GM23338 (cell line): ENCODE data around the gene ADAMTS17. TPM values are rescaled to one million over a fixed set of nuclear protein-coding genes. Genes with fewer than 3 reads are reported as not detected.

Experiments
- ATAC-seq: fragments of 200-7000 bp; cut with Tn5 transposase; 3 replicates; pipeline ENCODE4 v1.9.1; 2020
- DNase-seq: peaks from one replicate; pipeline ENCODE4 v3.0.0-alpha.2; 2015; ENCODE audit warnings: low spot score
- H2AFZ ChIP-seq: fragments of 200-600 bp; sonication (generic); 2 replicates; pipeline ENCODE4 v1.8.0; 2016; ENCODE audit warnings: antibody characterized with exemption, mild to moderate bottlenecking, moderate library complexity
- H3F3A ChIP-seq: fragments of 200-600 bp; sonication (generic); replicated peaks from 2 replicates; pipeline ENCODE4 v1.8.0; 2017; ENCODE audit warnings: antibody characterized with exemption, mixed run types, low read depth
- H3K27ac ChIP-seq: fragments of 200-600 bp; sonication (generic); 2 replicates; pipeline ENCODE4 v1.6.1; 2016; ENCODE audit warnings: low read depth
- H3K27me3 ChIP-seq: fragments of 200-600 bp; sonication (generic); 2 replicates; pipeline ENCODE4 v1.8.0; 2016; ENCODE audit warnings: mild to moderate bottlenecking, mixed run types, moderate library complexity; ENCODE audit not compliant: insufficient read depth
- H3K36me3 ChIP-seq: fragments of 200-600 bp; sonication (generic); 2 replicates; pipeline ENCODE4 v1.8.0; 2016; ENCODE audit warnings: mild to moderate bottlenecking; ENCODE audit not compliant: insufficient read depth
- H3K4me1 ChIP-seq: fragments of 200-600 bp; sonication (generic); 2 replicates; pipeline ENCODE4 v1.8.0; 2016; ENCODE audit warnings: mild to moderate bottlenecking, moderate library complexity; ENCODE audit not compliant: insufficient read depth
- H3K4me2 ChIP-seq: fragments of 200-600 bp; sonication (generic); 2 replicates; pipeline ENCODE4 v1.7.1; 2017; ENCODE audit warnings: mixed run types
- H3K4me3 ChIP-seq: fragments of 200-600 bp; sonication (generic); 2 replicates; pipeline ENCODE4 v1.6.1; 2016; ENCODE audit warnings: mixed run types
- H3K79me2 ChIP-seq: fragments of 200-600 bp; sonication (generic); replicated peaks from 2 replicates; pipeline ENCODE4 v1.8.0; 2017; ENCODE audit warnings: mild to moderate bottlenecking; ENCODE audit not compliant: insufficient read depth
- H3K9me2 ChIP-seq: fragments of 200-600 bp; sonication (generic); 2 replicates; pipeline ENCODE4 v1.8.0; 2017; ENCODE audit not compliant: insufficient read depth
- H4K20me1 ChIP-seq: fragments of 200-600 bp; sonication (generic); replicated peaks from 2 replicates; pipeline ENCODE4 v1.8.0; 2017; ENCODE audit warnings: mild to moderate bottlenecking; ENCODE audit not compliant: insufficient read depth
- H3K27ac Mint-ChIP-seq: 2 replicates; pipeline ENCODE4 v1.8.0; 2020; ENCODE audit warnings: inconsistent platforms, mild to moderate bottlenecking, moderate library complexity, mixed read lengths
- H3K27me3 Mint-ChIP-seq: 3 replicates; pipeline ENCODE4 v1.8.0; 2022; ENCODE audit warnings: low read depth, mild to moderate bottlenecking, moderate library complexity, mixed read lengths, inconsistent platforms; ENCODE audit not compliant: insufficient read depth, poor library complexity
- H3K36me3 Mint-ChIP-seq: 3 replicates; pipeline ENCODE4 v1.8.0; 2021; ENCODE audit warnings: low read depth, mild to moderate bottlenecking, inconsistent platforms, moderate library complexity, mixed read lengths
- H3K4me1 Mint-ChIP-seq: 3 replicates; pipeline ENCODE4 v1.8.0; 2020; ENCODE audit warnings: mild to moderate bottlenecking, inconsistent platforms, mixed read lengths
- H3K4me3 Mint-ChIP-seq: 3 replicates; pipeline ENCODE4 v1.8.0; 2021; ENCODE audit warnings: moderate library complexity, mild to moderate bottlenecking, inconsistent platforms, mixed read lengths
- H3K9me3 Mint-ChIP-seq: 3 replicates; pipeline ENCODE4 v1.8.0; 2020; ENCODE audit warnings: moderate library complexity, mild to moderate bottlenecking, inconsistent platforms, mixed read lengths
- CREB1 ChIP-seq: fragments of 250-450 bp; sonication (Bioruptor Pico); IDR thresholded peaks from 2 replicates; pipeline ENCODE4 v1.5.0; 2020; ENCODE audit warnings: low read depth, mild to moderate bottlenecking, moderate library complexity
- EZH2 ChIP-seq: fragments of 200-600 bp; sonication (generic); IDR thresholded peaks from one replicate; pipeline ENCODE4 v1.8.0; 2017; ENCODE audit warnings: antibody characterized with exemption, mild to moderate bottlenecking, low read depth; ENCODE audit not compliant: unreplicated experiment
- EZH2phosphoT487 ChIP-seq: fragments of 200-600 bp; sonication (generic); IDR thresholded peaks from one replicate; pipeline ENCODE4 v1.8.1; 2018; ENCODE audit warnings: antibody characterized with exemption; ENCODE audit not compliant: unreplicated experiment
- JUNB ChIP-seq: IDR thresholded peaks from one replicate; pipeline ENCODE4 v1.6.1; 2016; ENCODE audit warnings: antibody characterized with exemption; ENCODE audit not compliant: unreplicated experiment
- NANOG ChIP-seq: IDR thresholded peaks from 2 replicates; pipeline ENCODE4 v1.6.1; 2016; ENCODE audit warnings: antibody characterized with exemption, borderline replicate concordance
- POLR2AphosphoS5 ChIP-seq: IDR thresholded peaks from 2 replicates; pipeline ENCODE4 v1.6.1; 2016; ENCODE audit warnings: antibody characterized with exemption, low read depth
- STAT1 ChIP-seq: IDR thresholded peaks from one replicate; pipeline ENCODE4 v1.6.1; 2016; ENCODE audit warnings: antibody characterized with exemption; ENCODE audit not compliant: unreplicated experiment
- ZNF114 ChIP-seq: fragments of 250-450 bp; sonication (Bioruptor Pico); IDR thresholded peaks from 2 replicates; pipeline ENCODE4 v1.5.0; 2020; ENCODE audit warnings: mild to moderate bottlenecking, moderate library complexity
- ZNF331 ChIP-seq: fragments of 250-450 bp; sonication (Bioruptor Pico); IDR thresholded peaks from 2 replicates; pipeline ENCODE4 v1.5.0; 2020; ENCODE audit warnings: low read depth, mild to moderate bottlenecking, moderate library complexity
- polyA plus RNA-seq: library from polyadenylated mRNA; unstranded; fragments of >200 nt; fragmentation: Nextera tagmentation; extraction: Ambion mirVana; gene quantifications from 2 replicates; pipeline ENCODE4 v1.2.1, GENCODE V29; 2016
- total RNA-seq: library from RNA; depleted of rRNA; stranded (reverse); fragments of >200 nt; shearing (Covaris generic); gene quantifications from 2 replicates; pipeline ENCODE4 v1.2.3, GENCODE V29; 2014
- TF ChIP-seq, protein P1 (sequence below), 2 experiments: fragments of 200-600 bp in 1 of 2; sonication (generic) in 1 of 2; conservative IDR thresholded peaks; 2 replicates each; pipeline versions ENCODE4 v1.5.1 to v1.6.1; 2016 to 2017; ENCODE audit warnings: antibody characterized with exemption in 2 of 2, low read depth in 2 of 2, mild to moderate bottlenecking in 2 of 2, moderate library complexity in 1 of 2
- TF ChIP-seq, protein P2 (sequence below): IDR thresholded peaks from one replicate; pipeline ENCODE4 v1.6.1; 2018; ENCODE audit warnings: antibody characterized with exemption; ENCODE audit not compliant: unreplicated experiment
- TF ChIP-seq, protein P3 (sequence below): IDR thresholded peaks from 2 replicates; pipeline ENCODE4 v1.6.1; 2016; ENCODE audit warnings: antibody characterized with exemption
- TF ChIP-seq, protein P4 (sequence below): fragments of 250-450 bp; sonication (Bioruptor Pico); IDR thresholded peaks from 2 replicates; pipeline ENCODE4 v1.5.0; 2020; ENCODE audit warnings: mild to moderate bottlenecking, moderate library complexity

The ADAMTS17 gene
- total and polyA plus RNA-seq, 2 experiments from 2014 or later, result 0.60 to 3.8 TPM

DNA sequence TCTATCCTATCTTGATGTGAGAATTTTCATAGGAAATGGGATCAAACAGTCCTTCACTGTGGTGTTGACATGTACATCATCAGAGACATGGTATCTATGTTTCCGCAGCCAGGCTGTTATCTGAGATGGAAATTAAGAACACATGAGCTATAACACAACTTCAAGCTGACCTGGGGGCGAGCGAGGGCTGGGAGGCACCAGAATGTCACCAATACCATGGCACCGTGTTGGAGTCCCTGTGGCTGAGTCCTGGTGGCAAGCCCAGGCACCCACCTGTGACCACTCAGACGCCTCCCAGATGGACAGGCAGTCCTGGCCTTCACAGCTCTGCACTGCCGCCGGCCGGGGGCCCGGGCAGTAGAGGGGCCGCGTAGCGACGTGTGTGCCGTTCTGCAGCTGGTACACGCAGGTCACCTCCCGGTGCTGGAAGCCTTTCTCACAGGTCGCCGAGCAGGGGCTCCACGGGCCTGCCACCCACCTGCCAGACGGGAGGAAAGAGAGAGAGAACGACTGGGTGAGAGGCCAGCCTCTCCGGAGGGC is 344.6 kb downstream of the ADAMTS17 start:
- peaks cover 8% of the 10 kb centered on the region for H3K27me3 Mint-ChIP-seq
- H4K20me1 ChIP-seq, result no peaks in the 10 kb centered on the region

More for the DNA sequence above, 344.6 kb downstream of the ADAMTS17 start:
- Histone ChIP-seq H3K4me3 (no peak overlapping the region), H2AFZ (no peak overlapping the region), H3K36me3 (no peaks in the 10 kb centered on the region), H3K9me2 (no peaks in the 10 kb centered on the region), H3K4me2 (no peak overlapping the region), H3K27ac (no peak overlapping the region), H3K79me2 (no peaks in the 10 kb centered on the region), H3K4me1 (peaks cover 24% of the 10 kb centered on the region), H3K27me3 (no peaks in the 10 kb centered on the region), H3F3A (no peaks in the 10 kb centered on the region)
- DNase-seq, result no peak
- Mint-ChIP-seq H3K9me3 (no peaks in the 10 kb centered on the region), H3K27ac (no peak overlapping the region), H3K4me1 (peaks cover 36% of the 10 kb centered on the region), H3K36me3 (no peaks in the 10 kb centered on the region), H3K4me3 (no peak overlapping the region)
- TF ChIP-seq, protein P1, sequence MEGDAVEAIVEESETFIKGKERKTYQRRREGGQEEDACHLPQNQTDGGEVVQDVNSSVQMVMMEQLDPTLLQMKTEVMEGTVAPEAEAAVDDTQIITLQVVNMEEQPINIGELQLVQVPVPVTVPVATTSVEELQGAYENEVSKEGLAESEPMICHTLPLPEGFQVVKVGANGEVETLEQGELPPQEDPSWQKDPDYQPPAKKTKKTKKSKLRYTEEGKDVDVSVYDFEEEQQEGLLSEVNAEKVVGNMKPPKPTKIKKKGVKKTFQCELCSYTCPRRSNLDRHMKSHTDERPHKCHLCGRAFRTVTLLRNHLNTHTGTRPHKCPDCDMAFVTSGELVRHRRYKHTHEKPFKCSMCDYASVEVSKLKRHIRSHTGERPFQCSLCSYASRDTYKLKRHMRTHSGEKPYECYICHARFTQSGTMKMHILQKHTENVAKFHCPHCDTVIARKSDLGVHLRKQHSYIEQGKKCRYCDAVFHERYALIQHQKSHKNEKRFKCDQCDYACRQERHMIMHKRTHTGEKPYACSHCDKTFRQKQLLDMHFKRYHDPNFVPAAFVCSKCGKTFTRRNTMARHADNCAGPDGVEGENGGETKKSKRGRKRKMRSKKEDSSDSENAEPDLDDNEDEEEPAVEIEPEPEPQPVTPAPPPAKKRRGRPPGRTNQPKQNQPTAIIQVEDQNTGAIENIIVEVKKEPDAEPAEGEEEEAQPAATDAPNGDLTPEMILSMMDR (conservative IDR thresholded peaks at IDR 0.05; ENCODE audit: low read depth in 2 of 2), result no peak
- TF ChIP-seq CREB1 (CRISPR knock-in tag), result no peak
- TF ChIP-seq, protein P2, sequence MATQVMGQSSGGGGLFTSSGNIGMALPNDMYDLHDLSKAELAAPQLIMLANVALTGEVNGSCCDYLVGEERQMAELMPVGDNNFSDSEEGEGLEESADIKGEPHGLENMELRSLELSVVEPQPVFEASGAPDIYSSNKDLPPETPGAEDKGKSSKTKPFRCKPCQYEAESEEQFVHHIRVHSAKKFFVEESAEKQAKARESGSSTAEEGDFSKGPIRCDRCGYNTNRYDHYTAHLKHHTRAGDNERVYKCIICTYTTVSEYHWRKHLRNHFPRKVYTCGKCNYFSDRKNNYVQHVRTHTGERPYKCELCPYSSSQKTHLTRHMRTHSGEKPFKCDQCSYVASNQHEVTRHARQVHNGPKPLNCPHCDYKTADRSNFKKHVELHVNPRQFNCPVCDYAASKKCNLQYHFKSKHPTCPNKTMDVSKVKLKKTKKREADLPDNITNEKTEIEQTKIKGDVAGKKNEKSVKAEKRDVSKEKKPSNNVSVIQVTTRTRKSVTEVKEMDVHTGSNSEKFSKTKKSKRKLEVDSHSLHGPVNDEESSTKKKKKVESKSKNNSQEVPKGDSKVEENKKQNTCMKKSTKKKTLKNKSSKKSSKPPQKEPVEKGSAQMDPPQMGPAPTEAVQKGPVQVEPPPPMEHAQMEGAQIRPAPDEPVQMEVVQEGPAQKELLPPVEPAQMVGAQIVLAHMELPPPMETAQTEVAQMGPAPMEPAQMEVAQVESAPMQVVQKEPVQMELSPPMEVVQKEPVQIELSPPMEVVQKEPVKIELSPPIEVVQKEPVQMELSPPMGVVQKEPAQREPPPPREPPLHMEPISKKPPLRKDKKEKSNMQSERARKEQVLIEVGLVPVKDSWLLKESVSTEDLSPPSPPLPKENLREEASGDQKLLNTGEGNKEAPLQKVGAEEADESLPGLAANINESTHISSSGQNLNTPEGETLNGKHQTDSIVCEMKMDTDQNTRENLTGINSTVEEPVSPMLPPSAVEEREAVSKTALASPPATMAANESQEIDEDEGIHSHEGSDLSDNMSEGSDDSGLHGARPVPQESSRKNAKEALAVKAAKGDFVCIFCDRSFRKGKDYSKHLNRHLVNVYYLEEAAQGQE, result no peak
- TF ChIP-seq EZH2, result no peak
- TF ChIP-seq NANOG, result no peak
- TF ChIP-seq, protein P3, sequence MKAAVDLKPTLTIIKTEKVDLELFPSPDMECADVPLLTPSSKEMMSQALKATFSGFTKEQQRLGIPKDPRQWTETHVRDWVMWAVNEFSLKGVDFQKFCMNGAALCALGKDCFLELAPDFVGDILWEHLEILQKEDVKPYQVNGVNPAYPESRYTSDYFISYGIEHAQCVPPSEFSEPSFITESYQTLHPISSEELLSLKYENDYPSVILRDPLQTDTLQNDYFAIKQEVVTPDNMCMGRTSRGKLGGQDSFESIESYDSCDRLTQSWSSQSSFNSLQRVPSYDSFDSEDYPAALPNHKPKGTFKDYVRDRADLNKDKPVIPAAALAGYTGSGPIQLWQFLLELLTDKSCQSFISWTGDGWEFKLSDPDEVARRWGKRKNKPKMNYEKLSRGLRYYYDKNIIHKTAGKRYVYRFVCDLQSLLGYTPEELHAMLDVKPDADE, result no peak
- TF ChIP-seq STAT1, result no peak
- TF ChIP-seq, protein P4, sequence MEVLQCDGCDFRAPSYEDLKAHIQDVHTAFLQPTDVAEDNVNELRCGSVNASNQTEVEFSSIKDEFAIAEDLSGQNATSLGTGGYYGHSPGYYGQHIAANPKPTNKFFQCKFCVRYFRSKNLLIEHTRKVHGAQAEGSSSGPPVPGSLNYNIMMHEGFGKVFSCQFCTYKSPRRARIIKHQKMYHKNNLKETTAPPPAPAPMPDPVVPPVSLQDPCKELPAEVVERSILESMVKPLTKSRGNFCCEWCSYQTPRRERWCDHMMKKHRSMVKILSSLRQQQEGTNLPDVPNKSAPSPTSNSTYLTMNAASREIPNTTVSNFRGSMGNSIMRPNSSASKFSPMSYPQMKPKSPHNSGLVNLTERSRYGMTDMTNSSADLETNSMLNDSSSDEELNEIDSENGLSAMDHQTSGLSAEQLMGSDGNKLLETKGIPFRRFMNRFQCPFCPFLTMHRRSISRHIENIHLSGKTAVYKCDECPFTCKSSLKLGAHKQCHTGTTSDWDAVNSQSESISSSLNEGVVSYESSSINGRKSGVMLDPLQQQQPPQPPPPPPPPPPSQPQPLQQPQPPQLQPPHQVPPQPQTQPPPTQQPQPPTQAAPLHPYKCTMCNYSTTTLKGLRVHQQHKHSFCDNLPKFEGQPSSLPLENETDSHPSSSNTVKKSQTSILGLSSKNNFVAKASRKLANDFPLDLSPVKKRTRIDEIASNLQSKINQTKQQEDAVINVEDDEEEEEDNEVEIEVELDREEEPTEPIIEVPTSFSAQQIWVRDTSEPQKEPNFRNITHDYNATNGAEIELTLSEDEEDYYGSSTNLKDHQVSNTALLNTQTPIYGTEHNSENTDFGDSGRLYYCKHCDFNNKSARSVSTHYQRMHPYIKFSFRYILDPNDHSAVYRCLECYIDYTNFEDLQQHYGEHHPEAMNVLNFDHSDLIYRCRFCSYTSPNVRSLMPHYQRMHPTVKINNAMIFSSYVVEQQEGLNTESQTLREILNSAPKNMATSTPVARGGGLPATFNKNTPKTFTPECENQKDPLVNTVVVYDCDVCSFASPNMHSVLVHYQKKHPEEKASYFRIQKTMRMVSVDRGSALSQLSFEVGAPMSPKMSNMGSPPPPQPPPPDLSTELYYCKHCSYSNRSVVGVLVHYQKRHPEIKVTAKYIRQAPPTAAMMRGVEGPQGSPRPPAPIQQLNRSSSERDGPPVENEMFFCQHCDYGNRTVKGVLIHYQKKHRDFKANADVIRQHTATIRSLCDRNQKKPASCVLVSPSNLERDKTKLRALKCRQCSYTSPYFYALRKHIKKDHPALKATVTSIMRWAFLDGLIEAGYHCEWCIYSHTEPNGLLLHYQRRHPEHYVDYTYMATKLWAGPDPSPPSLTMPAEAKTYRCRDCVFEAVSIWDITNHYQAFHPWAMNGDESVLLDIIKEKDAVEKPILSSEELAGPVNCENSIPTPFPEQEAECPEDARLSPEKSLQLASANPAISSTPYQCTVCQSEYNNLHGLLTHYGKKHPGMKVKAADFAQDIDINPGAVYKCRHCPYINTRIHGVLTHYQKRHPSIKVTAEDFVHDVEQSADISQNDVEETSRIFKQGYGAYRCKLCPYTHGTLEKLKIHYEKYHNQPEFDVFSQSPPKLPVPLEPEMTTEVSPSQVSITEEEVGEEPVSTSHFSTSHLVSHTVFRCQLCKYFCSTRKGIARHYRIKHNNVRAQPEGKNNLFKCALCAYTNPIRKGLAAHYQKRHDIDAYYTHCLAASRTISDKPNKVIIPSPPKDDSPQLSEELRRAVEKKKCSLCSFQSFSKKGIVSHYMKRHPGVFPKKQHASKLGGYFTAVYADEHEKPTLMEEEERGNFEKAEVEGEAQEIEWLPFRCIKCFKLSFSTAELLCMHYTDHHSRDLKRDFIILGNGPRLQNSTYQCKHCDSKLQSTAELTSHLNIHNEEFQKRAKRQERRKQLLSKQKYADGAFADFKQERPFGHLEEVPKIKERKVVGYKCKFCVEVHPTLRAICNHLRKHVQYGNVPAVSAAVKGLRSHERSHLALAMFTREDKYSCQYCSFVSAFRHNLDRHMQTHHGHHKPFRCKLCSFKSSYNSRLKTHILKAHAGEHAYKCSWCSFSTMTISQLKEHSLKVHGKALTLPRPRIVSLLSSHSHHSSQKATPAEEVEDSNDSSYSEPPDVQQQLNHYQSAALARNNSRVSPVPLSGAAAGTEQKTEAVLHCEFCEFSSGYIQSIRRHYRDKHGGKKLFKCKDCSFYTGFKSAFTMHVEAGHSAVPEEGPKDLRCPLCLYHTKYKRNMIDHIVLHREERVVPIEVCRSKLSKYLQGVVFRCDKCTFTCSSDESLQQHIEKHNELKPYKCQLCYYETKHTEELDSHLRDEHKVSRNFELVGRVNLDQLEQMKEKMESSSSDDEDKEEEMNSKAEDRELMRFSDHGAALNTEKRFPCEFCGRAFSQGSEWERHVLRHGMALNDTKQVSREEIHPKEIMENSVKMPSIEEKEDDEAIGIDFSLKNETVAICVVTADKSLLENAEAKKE (CRISPR knock-in tag), result no peak
- no peak for TF ChIP-seq JUNB
- no peak for TF ChIP-seq EZH2phosphoT487
- TF ChIP-seq POLR2AphosphoS5, result no peak
- TF ChIP-seq ZNF331 (CRISPR knock-in tag), result no peak
- no peak for TF ChIP-seq ZNF114 (CRISPR knock-in tag)
- no peak for ATAC-seq
